ENCODE measurements around the gene CAMTA1. TPM values are rescaled to one million over a fixed set of nuclear protein-coding genes. Genes with fewer than 3 reads are reported as not detected.
A peak's percentile ranks its signal among the peaks of the same experiment; 100 is the strongest.

Gene CAMTA1
- total and polyA plus RNA-seq, 9 of the 15 experiments (the other 6 are each of a cell fraction or from before 2014, with no cell fraction given), result 43.9 to 161 (median 65.9) TPM

DNA sequence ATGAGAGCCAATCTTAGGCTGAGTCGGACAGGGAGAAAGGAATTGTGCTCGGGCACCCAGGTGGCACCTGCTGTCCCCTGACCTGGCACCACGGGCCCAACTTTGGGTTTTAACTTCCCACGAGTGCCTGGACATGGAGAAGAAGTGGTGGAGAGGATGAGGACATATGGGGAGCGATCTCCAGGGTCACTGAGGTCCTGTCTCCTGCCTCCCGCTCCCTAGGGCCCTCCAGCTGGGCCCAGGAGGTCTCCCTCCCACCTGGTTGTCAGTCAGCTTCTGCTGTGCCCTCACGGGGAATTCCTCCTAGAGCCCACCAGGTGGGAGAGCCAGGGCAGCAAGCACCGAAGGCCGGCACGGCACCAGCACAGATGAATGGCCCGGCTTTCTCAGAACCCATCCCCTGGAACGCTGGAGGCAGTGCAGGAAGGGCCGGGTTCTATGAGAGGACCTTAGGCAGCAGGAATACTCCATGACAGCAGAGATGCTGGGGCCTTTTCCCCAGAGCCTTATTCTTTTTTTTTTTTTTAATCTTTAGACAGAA lies 435.5 kb downstream of the CAMTA1 start (continued):
- no peak for TF ChIP-seq CCAR2 (IDR thresholded peaks at IDR 0.05; ENCODE audit: low read depth, low read length)

DNA sequence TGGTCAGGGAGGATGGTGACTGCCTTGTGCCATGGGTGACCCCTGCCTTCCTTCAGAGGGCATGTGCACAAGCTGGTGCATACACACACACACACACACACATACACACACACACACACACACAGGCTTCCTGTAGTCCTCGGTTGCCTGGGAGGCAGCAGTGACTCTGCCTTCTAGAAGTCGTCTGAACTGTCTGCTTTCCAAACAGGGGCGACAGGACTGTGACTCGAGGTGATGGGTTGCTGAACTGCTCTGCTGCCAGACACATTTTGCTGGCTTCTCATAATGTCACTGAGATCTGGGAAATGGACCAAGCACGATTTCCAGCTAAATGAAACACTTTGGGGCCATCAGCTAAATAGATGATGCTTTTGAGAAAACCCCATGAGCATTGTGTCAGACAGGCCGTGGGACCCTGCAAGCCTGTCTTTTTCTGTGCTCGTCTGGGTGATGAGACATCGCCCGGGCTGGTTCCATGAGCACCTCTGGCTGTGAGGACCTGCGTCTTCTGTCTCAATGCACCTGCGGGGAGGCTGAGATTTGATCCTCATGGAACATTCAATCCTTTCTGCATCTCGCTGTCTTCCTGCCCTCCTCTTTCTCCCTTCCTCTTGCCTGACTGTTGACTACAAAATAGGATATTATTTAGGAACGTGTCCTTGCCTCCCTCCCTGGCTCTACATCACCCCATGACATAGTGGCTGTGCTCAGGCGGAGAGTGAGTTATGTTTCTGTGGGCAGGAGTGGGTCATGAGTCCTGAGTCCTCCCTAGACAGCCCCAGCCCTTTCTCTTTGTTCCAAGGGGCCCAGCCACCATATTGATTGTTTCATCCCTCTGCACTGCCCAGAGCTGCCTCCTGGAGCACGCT lies 436.8 kb downstream of the CAMTA1 start:
- no peaks in the 10 kb centered on the region for H3K36me3 ChIP-seq (ENCODE audit: control insufficient read depth, insufficient read depth, low read length)
- WGBS (ENCODE audit: insufficient coverage, low coverage, missing lambda C conversion rate), result 0% methylated on average over 15 of the region's 15 CpGs
- TF ChIP-seq HSF4 (CRISPR knock-in tag; IDR thresholded peaks at IDR 0.05; ENCODE audit: borderline replicate concordance) (no peak), ZNF282 (CRISPR knock-in tag; IDR thresholded peaks at IDR 0.05) (no peak), SAP30 (IDR thresholded peaks at IDR 0.05; ENCODE audit: borderline replicate concordance, insufficient read depth, low read depth, low read length, poor library complexity, severe bottlenecking) (no peak), ZNF551 (CRISPR knock-in tag; IDR thresholded peaks at IDR 0.05) (no peak), HDAC6 (IDR thresholded peaks at IDR 0.05; ENCODE audit: low read depth, low read length) (no peak), HLTF (IDR thresholded peaks at IDR 0.05) (no peak)
- H3K4me3 ChIP-seq, result no peak overlapping the region
- no peaks in the 10 kb centered on the region for H3K9me3 ChIP-seq (replicated peaks; ENCODE audit: control insufficient read depth, insufficient read depth, low read depth, low read length)
- H3K27ac ChIP-seq (ENCODE audit: extremely low read depth, low read depth, low read length), result no peak overlapping the region
- intact Hi-C loops (cut with micrococcal nuclease), result loop anchor here (5.0 kb wide), 1 partner anchor 425 kb away; no protein-coding TSS in a partner anchor
- ChIA-PET POLR2A (no interaction called here), CTCF (ENCODE audit: low intra/inter-chr PET ratio) (interaction anchor here (0.6 kb wide), 1 partner anchor 428 kb away, joined by 3 read pairs; no protein-coding TSS in a partner anchor)
- DNase-seq (ENCODE audit: extremely low read depth in 1 of 4, low spot score in 3 of 4) (no peak), ATAC-seq (no peak), FAIRE-seq (no peak)
- BruUV-seq (replicated peaks), result no TSS peak
- no peaks in the 10 kb centered on the region for H3K9me1 ChIP-seq (ENCODE audit: control insufficient read depth, insufficient read depth, low read length)
- in situ Hi-C loops (cut with MboI), result loop anchor here (10.0 to 25.0 kb wide), 4 partner anchors 423 to 960 kb away; partner anchors contain the start of genes GPR153 and PLEKHG5
- H3K9ac ChIP-seq (ENCODE audit: insufficient read depth in 1 of 2, low read depth in 2 of 2, low read length in 2 of 2), result 0 out of 4 replicates have a peak overlapping the region, but pooled peaks of 1 of the 2 experiments have one; percentile 26
- peaks cover 5% of the 10 kb centered on the region for H4K20me1 ChIP-seq (replicated peaks; ENCODE audit: control insufficient read depth, insufficient read depth, low read length)
- no peaks in the 10 kb centered on the region for H3K79me2 ChIP-seq (ENCODE audit: control insufficient read depth, insufficient read depth, low read length)
- peaks cover 8 to 50% of the 10 kb centered on the region in 2 experiments; a peak in 4 of 5 replicates for H3K27me3 ChIP-seq (ENCODE audit: control insufficient read depth in 2 of 2, insufficient read depth in 2 of 2, low read length in 2 of 2)
- H3K4me1 ChIP-seq (replicated peaks in 1 of 2; ENCODE audit: control insufficient read depth in 2 of 2, insufficient read depth in 2 of 2, low read length in 2 of 2), result no peaks in the 10 kb centered on the region
- H3K4me2 ChIP-seq (ENCODE audit: insufficient read depth, low read length), result no peak overlapping the region
- H2AFZ ChIP-seq (ENCODE audit: low read depth, low read length), result no peak overlapping the region
